Mucosa of descending colon (tissue), 3 donors: Measurements from ENCODE around the gene PACRG. TPM values are rescaled to one million over a fixed set of nuclear protein-coding genes. Genes with fewer than 3 reads are reported as not detected.

ENCODE experiments used
- ATAC-seq: fragments of 200-7000 bp; cut with Tn5 transposase; one replicate; pipeline ENCODE4 v1.9.1; 2020; ENCODE audit warnings: mild to moderate bottlenecking, moderate library complexity
- DNase-seq, 3 donors: peaks; one replicate each; pipeline ENCODE4 v3.0.0-alpha.2; 2020
- H3K36me3 ChIP-seq: fragments of 200-600 bp; one replicate; pipeline ENCODE4 v1.8.0; 2021; ENCODE audit warnings: low read depth, mild to moderate bottlenecking
- H3K4me1 ChIP-seq: fragments of 200-600 bp; one replicate; pipeline ENCODE4 v1.8.0; 2021; ENCODE audit warnings: low read depth, mild to moderate bottlenecking
- H3K4me3 ChIP-seq: fragments of 200-600 bp; one replicate; pipeline ENCODE4 v1.8.0; 2021; ENCODE audit warnings: mild to moderate bottlenecking
- H3K9me3 ChIP-seq: fragments of 200-600 bp; one replicate; pipeline ENCODE4 v1.8.0; 2021; ENCODE audit warnings: mild to moderate bottlenecking
- intact Hi-C, 2 donors: fragments of 100-400 bp; cut with DNase I in 1 of 2; cut with micrococcal nuclease in 1 of 2; formaldehyde crosslinking; loops; one replicate each; pipeline versions ENCODE4 v1.11.0 to v1.11.1; 2022; cut with DNase I, micrococcal nuclease
- total RNA-seq, 3 donors: library from RNA; stranded (reverse); fragmentation: NEBNext Ultra II Directional in 2 of 3; extraction: Animal tissue kit (Norgen Biotek cat#: 25700) in 2 of 3; gene quantifications; one replicate each; pipeline versions ENCODE4 v1.2.1 to v1.2.4, GENCODE V29; 2021 to 2023
- TF ChIP-seq, protein P1 (sequence below): fragments of 200-600 bp; IDR thresholded peaks from one replicate; pipeline ENCODE4 v1.8.0; 2022; ENCODE audit warnings: antibody characterized with exemption, mild to moderate bottlenecking
- donor health status: DM: no; HTN: no; CAD: no; lungs with moderate emphysema.
- donor health status: DM: no; HTN: no; CAD: no.
- donor health status: DM: no; HTN: yes; CAD: no.

The PACRG gene
- total RNA-seq, 3 donors from 2014 or later: 1.1 to 1.5 (median 1.3) TPM

DNA sequence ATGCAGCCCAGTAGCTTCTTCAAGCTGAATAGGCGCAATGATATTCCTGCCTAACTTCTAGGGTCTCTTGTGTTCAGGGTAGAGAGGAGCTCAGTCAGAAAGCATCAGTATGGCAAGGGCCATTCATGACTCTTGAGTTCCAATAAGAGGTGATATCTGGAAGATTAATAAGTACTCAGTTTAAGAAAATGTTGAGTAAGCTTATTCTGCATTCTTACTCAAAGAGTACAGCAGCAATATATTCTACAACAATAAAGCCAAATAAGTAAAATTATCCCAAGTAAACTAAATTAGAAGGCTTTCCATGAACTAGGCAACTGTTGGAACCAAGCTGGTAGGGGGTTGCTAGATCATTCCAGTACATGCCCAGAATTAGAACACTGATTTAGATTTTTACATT, 303.2 kb downstream of the PACRG start:
- H3K4me1 ChIP-seq: no peaks in the 10 kb centered on the region
- DNase-seq (no peak), ATAC-seq (no peak)
- TF ChIP-seq, protein P1, sequence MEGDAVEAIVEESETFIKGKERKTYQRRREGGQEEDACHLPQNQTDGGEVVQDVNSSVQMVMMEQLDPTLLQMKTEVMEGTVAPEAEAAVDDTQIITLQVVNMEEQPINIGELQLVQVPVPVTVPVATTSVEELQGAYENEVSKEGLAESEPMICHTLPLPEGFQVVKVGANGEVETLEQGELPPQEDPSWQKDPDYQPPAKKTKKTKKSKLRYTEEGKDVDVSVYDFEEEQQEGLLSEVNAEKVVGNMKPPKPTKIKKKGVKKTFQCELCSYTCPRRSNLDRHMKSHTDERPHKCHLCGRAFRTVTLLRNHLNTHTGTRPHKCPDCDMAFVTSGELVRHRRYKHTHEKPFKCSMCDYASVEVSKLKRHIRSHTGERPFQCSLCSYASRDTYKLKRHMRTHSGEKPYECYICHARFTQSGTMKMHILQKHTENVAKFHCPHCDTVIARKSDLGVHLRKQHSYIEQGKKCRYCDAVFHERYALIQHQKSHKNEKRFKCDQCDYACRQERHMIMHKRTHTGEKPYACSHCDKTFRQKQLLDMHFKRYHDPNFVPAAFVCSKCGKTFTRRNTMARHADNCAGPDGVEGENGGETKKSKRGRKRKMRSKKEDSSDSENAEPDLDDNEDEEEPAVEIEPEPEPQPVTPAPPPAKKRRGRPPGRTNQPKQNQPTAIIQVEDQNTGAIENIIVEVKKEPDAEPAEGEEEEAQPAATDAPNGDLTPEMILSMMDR: no peak
- peaks cover 29% of the 10 kb centered on the region for H3K9me3 ChIP-seq
- H3K4me3 ChIP-seq: no peak overlapping the region
- H3K36me3 ChIP-seq: no peaks in the 10 kb centered on the region
- intact Hi-C loops: no loop called here

DNA sequence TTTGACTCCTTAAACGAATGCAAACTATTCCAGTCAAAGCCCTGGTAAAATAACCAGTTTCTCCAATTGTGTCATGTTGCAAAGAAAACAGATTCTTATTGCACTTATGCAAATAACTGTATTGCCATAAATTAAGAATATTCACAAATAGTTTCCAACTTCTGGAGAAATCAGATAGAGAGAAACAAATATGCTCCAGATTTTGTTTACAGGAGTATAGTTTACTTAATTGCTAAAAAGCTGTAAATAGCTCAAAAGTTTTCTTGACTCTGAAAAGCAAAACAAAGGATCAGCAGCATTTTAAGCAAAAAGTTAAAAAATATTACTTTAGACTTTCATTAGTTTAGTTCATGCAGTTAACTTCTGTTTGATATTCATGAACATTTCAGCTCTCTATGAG, 304.2 kb downstream of the PACRG start:
- no peaks in the 10 kb centered on the region for H3K36me3 ChIP-seq
- no peak for DNase-seq
- no peaks in the 10 kb centered on the region for H3K4me1 ChIP-seq
- TF ChIP-seq, protein P1: no peak
- intact Hi-C loops: no loop called here
- H3K9me3 ChIP-seq: peaks cover 29% of the 10 kb centered on the region
- ATAC-seq: no peak
- H3K4me3 ChIP-seq: no peak overlapping the region

- no peak overlapping the region for H3K4me3 ChIP-seq
- TF ChIP-seq, protein P1: no peak
- H3K9me3 ChIP-seq: peaks cover 54% of the 10 kb centered on the region
- no peak for ATAC-seq
- intact Hi-C loops: no loop called here
- DNase-seq: no peak
- no peaks in the 10 kb centered on the region for H3K4me1 ChIP-seq
- H3K36me3 ChIP-seq: no peaks in the 10 kb centered on the region
These were observed 308.4 kb downstream of the PACRG start for GRCh38 chr6:163036160-163036645.

- Histone ChIP-seq H3K36me3 (no peaks in the 10 kb centered on the region), H3K9me3 (peaks cover 58% of the 10 kb centered on the region), H3K4me3 (no peak overlapping the region), H3K4me1 (no peaks in the 10 kb centered on the region)
- intact Hi-C loops: no loop called here
- DNase-seq: no peak
- no peak for ATAC-seq
- TF ChIP-seq, protein P1: no peak
These were observed 310.5 kb downstream of the PACRG start for GRCh38 chr6:163038317-163038716.

GRCh38 chr6:163048345-163048744, 320.6 kb downstream of the PACRG start:
- Histone ChIP-seq H3K4me3 (no peak overlapping the region), H3K9me3 (peaks cover 22% of the 10 kb centered on the region), H3K4me1 (no peaks in the 10 kb centered on the region), H3K36me3 (no peaks in the 10 kb centered on the region)
- DNase-seq (no peak), ATAC-seq (no peak)
- intact Hi-C loops: no loop called here
- TF ChIP-seq, protein P1: no peak
